ENCODE data around the gene OSBP2.

The OSBP2 gene, protein sequence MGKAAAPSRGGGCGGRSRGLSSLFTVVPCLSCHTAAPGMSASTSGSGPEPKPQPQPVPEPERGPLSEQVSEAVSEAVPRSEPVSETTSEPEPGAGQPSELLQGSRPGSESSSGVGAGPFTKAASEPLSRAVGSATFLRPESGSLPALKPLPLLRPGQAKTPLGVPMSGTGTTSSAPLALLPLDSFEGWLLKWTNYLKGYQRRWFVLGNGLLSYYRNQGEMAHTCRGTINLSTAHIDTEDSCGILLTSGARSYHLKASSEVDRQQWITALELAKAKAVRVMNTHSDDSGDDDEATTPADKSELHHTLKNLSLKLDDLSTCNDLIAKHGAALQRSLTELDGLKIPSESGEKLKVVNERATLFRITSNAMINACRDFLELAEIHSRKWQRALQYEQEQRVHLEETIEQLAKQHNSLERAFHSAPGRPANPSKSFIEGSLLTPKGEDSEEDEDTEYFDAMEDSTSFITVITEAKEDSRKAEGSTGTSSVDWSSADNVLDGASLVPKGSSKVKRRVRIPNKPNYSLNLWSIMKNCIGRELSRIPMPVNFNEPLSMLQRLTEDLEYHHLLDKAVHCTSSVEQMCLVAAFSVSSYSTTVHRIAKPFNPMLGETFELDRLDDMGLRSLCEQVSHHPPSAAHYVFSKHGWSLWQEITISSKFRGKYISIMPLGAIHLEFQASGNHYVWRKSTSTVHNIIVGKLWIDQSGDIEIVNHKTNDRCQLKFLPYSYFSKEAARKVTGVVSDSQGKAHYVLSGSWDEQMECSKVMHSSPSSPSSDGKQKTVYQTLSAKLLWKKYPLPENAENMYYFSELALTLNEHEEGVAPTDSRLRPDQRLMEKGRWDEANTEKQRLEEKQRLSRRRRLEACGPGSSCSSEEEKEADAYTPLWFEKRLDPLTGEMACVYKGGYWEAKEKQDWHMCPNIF

DNA sequence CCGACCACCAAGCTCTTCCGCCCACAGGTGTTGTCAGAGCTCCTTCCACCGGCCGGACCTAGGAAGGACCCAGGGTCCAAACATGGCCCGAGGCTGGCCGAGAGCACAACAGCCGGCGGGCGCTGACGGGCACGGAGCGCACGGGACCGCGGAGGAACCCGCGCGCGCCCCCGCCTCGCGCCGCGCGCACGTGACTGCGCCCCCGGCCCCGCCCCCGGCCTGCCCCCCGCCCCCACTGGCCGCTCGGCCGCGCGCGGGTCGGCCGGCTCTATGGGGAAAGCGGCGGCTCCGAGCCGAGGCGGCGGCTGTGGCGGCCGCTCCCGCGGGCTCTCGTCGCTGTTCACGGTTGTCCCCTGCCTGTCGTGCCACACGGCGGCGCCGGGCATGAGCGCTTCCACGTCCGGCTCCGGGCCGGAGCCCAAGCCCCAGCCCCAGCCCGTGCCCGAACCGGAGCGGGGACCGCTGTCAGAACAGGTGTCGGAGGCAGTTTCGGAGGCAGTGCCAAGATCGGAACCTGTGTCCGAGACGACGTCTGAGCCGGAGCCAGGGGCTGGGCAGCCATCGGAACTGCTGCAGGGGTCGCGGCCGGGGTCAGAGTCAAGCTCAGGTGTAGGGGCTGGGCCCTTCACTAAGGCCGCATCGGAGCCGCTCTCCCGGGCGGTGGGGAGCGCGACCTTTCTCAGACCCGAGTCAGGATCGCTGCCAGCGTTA lies at the start of gene OSBP2:
OSBP2 (plus strand) TSS at position 235 of the 711 bp plus-strand sequence; CDS start at position 271, 36 bp downstream.
- DNase-seq (ENCODE audit: low read depth), result no peak
- H3K4me3 ChIP-seq (ENCODE audit: low read depth, low read length), result peak within 1 kb of the TSS; percentile 60
- TF ChIP-seq, protein P1, sequence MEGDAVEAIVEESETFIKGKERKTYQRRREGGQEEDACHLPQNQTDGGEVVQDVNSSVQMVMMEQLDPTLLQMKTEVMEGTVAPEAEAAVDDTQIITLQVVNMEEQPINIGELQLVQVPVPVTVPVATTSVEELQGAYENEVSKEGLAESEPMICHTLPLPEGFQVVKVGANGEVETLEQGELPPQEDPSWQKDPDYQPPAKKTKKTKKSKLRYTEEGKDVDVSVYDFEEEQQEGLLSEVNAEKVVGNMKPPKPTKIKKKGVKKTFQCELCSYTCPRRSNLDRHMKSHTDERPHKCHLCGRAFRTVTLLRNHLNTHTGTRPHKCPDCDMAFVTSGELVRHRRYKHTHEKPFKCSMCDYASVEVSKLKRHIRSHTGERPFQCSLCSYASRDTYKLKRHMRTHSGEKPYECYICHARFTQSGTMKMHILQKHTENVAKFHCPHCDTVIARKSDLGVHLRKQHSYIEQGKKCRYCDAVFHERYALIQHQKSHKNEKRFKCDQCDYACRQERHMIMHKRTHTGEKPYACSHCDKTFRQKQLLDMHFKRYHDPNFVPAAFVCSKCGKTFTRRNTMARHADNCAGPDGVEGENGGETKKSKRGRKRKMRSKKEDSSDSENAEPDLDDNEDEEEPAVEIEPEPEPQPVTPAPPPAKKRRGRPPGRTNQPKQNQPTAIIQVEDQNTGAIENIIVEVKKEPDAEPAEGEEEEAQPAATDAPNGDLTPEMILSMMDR (IDR thresholded peaks at IDR 0.05; ENCODE audit: control insufficient read depth, extremely low read depth, insufficient read depth), result 0 out of 2 replicates have a peak, but pooled peaks have one; percentile 21

DNA sequence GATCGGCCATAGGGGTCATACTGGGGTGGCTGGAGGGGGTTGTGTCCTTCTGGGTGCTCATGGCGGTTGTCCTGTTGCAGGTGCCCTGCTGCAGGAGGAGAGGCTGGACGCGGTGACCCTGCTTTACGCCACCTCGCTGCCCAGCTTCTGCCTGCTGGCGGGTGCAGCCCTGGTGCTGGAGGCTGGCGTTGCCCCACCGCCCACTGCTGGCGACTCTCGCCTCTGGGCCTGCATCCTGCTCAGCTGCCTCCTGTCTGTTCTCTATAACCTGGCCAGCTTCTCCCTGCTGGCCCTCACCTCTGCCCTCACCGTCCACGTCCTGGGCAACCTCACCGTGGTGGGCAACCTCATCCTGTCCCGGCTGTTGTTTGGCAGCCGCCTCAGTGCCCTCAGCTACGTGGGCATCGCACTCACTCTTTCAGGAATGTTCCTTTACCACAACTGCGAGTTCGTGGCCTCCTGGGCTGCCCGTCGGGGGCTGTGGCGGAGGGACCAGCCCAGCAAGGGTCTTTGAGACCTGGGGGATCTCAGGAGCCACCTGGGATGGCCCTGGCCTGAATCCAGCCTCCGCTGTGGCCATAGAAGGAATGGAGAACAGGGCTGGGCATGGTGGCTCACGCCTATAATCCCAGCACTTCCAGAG lies 48.0 kb upstream of the OSBP2 start:
- no peak for DNase-seq (ENCODE audit: low read depth)
- TF ChIP-seq, protein P1 (IDR thresholded peaks at IDR 0.05; ENCODE audit: control insufficient read depth, extremely low read depth, insufficient read depth), result no peak

DNA sequence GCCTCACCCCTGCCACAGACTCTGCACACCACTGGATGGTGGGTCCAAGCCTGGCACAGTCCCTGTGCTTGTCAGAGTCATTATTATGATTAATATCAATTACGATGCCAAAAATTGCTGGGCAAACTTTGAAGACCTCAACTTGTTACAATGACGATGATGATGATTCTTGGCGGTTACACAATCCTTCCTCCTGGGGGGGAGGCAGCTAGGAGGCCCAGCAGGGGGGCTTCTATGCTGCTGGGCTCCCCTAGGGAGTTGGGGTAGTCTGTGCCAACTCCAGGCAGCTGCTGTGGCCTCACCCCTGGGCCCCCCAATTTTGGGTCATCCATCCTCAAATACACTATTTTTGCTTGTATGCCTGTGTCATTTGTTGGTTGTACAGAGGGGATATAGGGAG lies 47.1 kb upstream of the OSBP2 start:
- H3K4me3 ChIP-seq (ENCODE audit: low read depth, low read length), result no peak overlapping the region
- DNase-seq (ENCODE audit: low read depth), result no peak
- TF ChIP-seq, protein P1 (IDR thresholded peaks at IDR 0.05; ENCODE audit: control insufficient read depth, extremely low read depth, insufficient read depth), result no peak

More for the DNA sequence above, 48.0 kb upstream of the OSBP2 start:
- no peak overlapping the region for H3K4me3 ChIP-seq (ENCODE audit: low read depth, low read length)

DNA sequence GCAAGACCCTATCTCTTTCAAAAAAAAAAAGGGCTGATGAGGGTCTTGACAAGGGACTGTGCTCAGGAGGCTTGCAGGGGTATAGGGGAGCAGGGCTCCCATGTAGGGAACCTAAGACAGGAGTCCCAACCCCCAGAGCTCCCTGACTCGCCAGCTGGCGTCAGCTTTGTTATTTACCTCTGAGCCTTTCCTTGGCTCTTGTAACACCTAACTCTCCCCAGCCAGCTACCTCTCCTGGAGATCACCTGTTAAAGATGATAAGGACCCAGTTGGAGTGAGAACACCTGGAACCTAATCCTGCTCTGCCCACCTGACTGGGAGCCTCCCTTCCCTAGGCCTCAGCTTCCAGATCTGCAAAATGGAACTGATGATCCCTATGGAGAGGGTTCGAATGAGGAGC lies 45.8 kb upstream of the OSBP2 start:
- H3K4me3 ChIP-seq (ENCODE audit: low read depth, low read length), result no peak overlapping the region
- no peak for DNase-seq (ENCODE audit: low read depth)
- TF ChIP-seq, protein P1 (IDR thresholded peaks at IDR 0.05; ENCODE audit: control insufficient read depth, extremely low read depth, insufficient read depth), result no peak

DNA sequence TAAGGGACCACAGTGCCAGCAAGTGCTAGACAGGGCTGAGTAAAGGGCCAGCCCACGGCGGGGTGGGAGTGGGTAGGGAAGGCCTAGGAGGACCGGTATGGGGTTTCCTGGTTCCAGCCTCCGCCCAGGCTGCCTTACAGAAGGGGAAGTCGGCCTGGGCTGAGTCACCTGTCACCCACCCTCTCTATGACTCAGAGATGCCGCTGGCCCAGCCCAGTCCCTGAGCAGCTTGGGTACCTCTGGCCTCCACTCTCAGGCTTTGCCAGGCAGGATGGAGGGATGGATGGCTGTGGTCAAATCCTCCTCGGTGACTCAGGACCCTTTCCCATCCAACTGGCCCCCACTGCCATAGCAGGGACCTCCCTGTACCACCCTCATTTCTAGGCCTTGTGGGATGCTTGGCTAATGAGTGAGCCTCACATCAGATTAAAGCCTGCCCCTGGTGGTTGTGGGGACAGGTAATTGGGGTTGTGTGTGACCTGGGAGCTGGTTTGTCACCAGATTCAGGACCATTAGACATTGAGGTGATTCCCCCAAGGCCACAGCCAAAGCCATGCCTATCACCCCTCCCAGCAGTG lies 45.2 kb upstream of the OSBP2 start:
- no peak overlapping the region for H3K4me3 ChIP-seq (ENCODE audit: low read depth, low read length)
- no peak for DNase-seq (ENCODE audit: low read depth)
- TF ChIP-seq, protein P1 (IDR thresholded peaks at IDR 0.05; ENCODE audit: control insufficient read depth, extremely low read depth, insufficient read depth), result no peak
